ENCODE data around the gene GNAI1.

GNAI1 gene

DNA sequence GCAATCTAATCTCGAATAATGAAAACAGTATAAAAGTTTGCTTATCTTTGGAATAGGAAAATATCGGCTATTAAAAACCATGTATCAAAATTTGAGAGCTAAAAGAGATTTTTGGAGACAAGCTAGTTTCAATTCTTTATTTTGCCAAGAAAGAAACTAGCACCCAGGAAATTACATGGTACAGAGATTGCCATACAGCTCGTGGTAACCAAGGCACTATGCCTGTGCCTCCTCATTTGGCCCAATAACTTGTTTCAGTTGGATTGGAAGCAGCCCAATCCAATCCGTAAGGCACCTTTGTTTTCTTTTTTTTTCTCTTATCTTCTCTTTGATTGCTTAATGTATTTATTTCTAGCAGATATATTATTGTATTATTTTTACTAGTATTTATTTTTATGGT is 55.0 kb downstream of the GNAI1 start:
- no peak overlapping the region for H3K4me3 ChIP-seq (ENCODE audit: low read length)
- TF ChIP-seq ZNF274 (IDR thresholded peaks at IDR 0.05; ENCODE audit: low read depth, low read length) = no peak

DNA sequence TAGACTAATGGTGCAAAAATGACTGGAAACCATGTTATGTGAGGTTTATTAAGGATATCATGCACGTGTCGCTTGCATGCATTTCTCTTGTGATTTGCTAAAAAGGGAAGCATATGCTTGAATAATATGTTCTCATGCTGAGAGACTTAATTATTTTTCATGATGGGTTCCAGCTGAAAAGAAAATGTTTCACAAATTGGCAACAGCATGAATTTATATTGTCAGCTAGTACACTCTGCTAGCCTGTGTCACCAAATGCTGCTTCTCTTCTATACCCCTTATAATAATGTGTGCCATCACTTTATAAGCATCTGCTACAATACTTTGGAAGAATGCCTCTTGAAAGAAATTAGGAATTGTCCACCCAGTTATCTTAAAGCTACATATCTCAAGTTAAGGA is 63.0 kb downstream of the GNAI1 start:
- H3K4me3 ChIP-seq (ENCODE audit: low read length) = no peak overlapping the region
- no peak for TF ChIP-seq ZNF274 (IDR thresholded peaks at IDR 0.05; ENCODE audit: low read depth, low read length)

DNA sequence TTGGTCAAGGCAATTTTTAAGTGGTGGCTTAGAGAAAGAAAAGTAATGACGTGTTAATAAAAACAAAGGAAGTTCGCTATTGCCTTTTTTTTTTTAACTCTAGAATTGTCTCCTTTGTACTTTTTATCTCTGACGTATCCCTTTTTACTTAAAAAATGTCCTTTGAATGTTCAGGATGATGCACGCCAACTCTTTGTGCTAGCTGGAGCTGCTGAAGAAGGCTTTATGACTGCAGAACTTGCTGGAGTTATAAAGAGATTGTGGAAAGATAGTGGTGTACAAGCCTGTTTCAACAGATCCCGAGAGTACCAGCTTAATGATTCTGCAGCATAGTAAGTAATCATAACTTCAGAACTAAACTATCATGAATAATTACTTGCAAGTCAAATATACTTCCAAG is 64.4 kb downstream of the GNAI1 start:
- no peak overlapping the region for H3K4me3 ChIP-seq (ENCODE audit: low read length)
- no peak for TF ChIP-seq ZNF274 (IDR thresholded peaks at IDR 0.05; ENCODE audit: low read depth, low read length)

DNA sequence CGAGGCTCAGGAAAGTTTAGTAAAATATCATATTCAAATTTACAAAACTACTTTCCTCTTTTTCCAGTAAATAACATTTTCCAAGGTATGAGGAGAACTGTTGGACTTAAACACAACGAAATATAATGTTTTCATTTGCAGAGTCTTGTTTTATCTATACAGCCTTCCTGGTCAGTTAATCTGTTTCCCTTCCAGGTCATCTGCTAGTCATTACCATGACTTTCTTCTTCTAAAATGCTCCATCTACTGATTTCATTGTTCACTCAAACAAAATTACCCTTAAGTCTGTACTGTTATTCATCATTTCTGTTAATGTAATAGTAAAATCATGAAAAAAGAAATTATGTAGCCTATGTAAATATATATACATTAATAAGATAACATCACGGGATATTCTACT is 69.8 kb downstream of the GNAI1 start:
- no peak for TF ChIP-seq ZNF274 (IDR thresholded peaks at IDR 0.05; ENCODE audit: low read depth, low read length)
- H3K4me3 ChIP-seq (ENCODE audit: low read length) = no peak overlapping the region

DNA sequence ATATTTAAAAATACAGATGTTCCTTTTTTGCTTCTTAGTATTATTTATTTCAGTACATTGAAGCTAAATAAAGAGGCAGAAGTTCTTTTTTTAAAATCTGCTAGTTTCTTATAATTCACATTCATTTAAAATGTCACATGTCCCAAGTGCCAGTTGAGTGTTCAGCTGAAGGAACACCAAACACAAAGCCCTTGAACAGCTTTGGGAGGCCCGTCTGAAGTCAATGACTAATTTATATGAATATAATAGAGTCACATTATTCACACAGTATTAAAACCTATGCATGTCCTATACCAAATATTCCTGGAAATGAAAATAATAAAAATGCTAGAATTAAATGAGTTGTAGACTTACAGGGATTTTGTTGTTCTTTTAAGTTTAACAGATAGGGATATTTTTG is 70.3 kb downstream of the GNAI1 start:
- no peak overlapping the region for H3K4me3 ChIP-seq (ENCODE audit: low read length)

DNA sequence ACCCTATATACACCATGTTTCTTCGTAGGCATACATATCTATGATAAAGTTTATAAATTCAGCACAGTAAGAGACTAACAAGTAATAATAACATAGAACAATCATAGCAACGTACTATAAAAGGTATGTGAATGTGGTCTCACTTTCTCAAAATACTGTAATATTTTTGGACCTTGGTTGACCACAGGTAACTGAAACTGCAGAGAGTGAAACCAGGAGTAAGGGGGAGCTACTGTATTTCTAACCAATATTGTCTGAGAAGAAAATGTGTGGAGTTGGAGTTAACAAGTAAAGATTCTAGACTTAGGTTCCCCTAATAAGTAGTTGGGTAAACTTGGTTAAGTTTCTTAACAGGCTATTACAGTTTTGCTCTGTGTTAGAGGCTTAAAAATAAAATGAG is 72.1 kb downstream of the GNAI1 start:
- H3K4me3 ChIP-seq (ENCODE audit: low read length) = no peak overlapping the region
- no peak for TF ChIP-seq ZNF274 (IDR thresholded peaks at IDR 0.05; ENCODE audit: low read depth, low read length)

More for the DNA sequence above, 70.3 kb downstream of the GNAI1 start:
- TF ChIP-seq ZNF274 (IDR thresholded peaks at IDR 0.05; ENCODE audit: low read depth, low read length) = no peak

DNA sequence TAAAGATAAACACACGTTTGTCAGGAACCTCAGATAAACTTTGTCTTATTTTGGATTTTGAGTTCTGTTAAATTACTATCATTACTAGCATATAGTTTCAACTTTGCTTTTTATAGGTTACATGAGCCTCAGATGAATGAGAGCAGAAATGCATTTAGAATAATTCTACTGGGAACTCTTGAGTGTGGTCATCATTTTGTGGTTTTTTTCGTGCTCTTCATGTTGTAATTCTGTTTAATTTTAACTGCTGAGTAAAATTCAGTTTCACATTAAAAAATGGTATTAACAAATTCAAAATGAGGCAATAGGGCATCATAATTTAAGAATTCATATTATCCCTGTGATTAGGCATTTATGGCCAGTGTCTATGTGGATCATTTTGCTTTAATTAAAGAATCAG is 72.9 kb downstream of the GNAI1 start:
- H3K4me3 ChIP-seq (ENCODE audit: low read length) = no peak overlapping the region
- TF ChIP-seq ZNF274 (IDR thresholded peaks at IDR 0.05; ENCODE audit: low read depth, low read length) = no peak

DNA sequence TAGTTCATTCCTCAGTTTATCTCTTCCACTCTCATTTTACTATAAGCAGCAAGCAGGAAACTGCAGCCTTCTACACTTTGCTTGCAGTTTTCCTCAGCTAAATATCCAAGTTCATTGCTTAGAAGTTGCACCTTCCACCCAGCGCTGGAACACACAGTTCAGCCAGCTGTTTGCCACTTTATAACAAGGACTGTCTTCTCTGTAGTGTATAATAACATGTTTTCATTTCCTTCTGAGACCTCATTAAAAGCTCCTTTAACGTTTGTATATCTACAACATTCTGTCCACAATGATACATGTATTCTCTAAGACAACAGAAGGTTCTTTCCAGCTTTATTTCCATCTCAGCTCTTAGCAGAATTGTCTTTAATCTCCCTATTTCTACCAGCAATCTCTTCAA is 74.1 kb downstream of the GNAI1 start:
- no peak for TF ChIP-seq ZNF274 (IDR thresholded peaks at IDR 0.05; ENCODE audit: low read depth, low read length)
- H3K4me3 ChIP-seq (ENCODE audit: low read length) = no peak overlapping the region

DNA sequence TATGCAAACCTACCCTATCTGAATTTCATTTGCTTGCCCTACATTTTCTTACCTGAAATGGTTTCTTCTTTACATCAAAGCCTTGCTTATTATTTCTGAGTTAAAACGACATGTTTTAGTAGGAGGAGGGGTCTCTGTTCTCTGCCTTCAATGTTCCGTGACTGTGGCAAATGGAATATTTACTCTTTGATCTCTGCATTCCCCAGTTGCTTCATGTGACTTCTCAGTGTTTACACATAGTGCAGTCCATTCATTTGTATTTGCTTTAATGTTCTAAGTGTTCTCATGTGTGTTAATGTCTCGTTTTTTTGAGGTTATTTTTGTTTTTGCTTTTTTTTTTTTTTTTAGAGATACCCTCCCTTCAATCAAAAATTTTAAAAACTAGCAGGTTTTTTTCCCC is 75.8 kb downstream of the GNAI1 start:
- no peak for TF ChIP-seq ZNF274 (IDR thresholded peaks at IDR 0.05; ENCODE audit: low read depth, low read length)
- no peak overlapping the region for H3K4me3 ChIP-seq (ENCODE audit: low read length)

DNA sequence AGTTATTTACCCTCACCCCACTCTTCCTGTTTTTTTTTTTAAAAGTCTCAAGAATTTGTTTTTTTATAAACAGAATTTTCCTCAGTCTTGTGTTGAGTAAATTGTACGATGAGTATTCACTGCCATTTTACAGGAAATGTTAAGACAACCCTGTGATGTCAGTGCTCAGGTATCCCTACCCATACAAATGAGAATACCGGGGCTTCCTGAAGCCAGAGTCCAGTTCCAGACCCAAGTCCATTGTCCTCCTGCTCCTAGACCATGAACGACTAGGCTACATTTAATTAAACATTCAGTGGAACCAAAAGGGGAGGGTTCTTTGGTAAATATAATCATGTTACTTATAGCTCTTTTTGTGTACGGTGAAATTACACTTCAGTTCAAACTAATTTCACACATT is 79.2 kb downstream of the GNAI1 start:
- no peak for TF ChIP-seq ZNF274 (IDR thresholded peaks at IDR 0.05; ENCODE audit: low read depth, low read length)
- no peak overlapping the region for H3K4me3 ChIP-seq (ENCODE audit: low read length)

DNA sequence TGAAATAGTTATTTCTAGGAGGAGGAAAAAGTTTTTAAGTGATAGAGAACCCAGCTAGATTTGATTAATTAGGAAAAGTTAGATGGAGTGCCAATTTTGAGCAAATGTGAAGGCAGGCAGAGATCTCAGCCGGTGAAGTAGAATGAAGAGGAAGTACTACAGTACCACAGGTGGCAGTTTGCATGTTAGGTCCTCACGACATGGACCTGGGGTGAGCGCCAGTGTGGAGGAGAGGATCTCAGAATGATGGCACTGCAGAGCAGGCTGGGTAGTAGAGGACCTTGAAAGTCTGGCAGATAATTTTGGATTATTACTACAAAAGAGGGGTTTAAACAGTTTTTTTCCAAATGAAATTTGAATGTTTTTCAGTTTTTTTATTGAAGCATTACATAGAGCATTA is 81.1 kb downstream of the GNAI1 start:
- no peak for TF ChIP-seq ZNF274 (IDR thresholded peaks at IDR 0.05; ENCODE audit: low read depth, low read length)
- H3K4me3 ChIP-seq (ENCODE audit: low read length) = no peak overlapping the region

DNA sequence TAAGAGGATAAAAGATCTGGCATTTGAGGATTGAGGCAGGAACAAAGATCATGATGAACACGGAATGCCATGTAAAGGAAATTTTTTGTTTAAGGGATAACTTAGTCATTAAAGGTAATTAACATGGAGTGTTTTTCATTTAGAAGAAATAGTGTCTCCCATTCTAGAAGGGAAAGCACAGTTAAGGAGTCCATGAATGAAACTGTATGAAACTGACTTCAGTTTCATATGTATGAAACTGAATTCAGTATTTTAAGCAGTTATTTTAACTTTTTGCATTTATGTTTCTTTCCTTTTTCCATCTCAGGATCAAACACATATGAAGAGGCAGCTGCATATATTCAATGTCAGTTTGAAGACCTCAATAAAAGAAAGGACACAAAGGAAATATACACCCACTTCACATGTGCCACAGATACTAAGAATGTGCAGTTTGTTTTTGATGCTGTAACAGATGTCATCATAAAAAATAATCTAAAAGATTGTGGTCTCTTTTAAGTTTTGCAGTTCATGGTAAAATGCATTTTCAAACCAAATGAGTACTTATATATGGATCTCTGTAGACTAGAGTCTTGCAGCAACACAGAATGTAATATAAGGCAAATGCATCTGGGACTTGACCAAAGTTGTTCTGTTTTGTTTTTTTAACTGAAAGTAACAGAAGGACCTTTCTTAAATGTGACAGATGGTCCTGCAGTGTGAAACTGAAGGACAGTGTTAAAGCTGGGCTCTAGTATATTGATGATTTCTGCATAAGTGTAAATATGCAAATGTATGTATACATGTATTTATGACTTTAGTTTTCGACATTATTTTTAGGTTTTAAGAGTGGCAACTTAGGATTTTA is 82.6 kb downstream of the GNAI1 start:
- H3K4me3 ChIP-seq (ENCODE audit: low read length) = no peak overlapping the region
- TF ChIP-seq ZNF274 (IDR thresholded peaks at IDR 0.05; ENCODE audit: low read depth, low read length) = no peak

DNA sequence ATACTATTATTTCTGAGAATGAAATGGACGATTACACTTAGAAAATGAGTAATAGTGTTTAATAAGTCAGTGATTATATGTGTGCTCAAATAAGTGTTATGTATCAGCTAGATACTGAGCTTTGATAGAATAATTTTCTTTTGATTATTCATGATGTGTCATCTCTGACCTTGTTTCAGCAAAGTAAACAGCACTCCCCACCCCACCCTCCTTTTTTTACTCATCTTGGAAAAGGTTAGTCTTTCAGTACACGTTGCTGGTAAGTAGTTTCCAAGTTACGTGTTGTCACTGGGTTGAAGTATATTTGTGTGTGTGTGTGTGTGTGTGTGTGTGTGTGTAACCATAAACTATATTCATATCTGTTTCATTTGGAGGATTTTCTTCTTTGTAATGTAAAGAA is 84.1 kb downstream of the GNAI1 start:
- H3K4me3 ChIP-seq (ENCODE audit: low read length) = no peak overlapping the region
- TF ChIP-seq ZNF274 (IDR thresholded peaks at IDR 0.05; ENCODE audit: low read depth, low read length) = no peak

DNA sequence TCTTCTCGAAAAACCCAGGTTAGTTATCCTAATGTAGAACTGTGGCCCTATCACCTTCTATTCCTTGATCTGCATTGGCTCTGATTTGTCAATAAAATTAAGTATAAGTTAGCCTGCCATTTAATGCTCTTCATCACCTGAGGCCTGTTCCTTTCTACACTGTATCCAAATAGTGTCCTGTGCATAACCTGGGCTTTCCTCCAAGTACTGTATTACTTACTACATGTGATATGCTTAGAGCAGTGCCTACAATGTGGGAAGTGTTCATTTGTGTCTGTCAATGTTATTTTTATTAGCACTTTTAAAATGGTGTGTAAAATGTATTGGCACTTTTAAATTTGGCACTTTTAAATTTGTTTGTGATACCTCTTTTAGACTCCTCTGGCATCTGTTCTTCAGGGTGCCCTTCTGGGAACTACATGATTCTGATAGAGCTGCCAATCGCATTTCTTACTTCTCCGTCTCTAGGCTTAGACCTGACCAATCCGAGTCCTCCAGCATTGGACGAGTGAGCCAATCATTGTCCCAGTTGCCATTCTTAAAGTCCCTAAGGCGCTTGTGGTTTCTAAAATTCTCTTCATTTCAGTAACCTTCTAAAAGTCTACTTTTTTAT is 85.5 kb downstream of the GNAI1 start:
- no peak overlapping the region for H3K4me3 ChIP-seq (ENCODE audit: low read length)
- TF ChIP-seq ZNF274 (IDR thresholded peaks at IDR 0.05; ENCODE audit: low read depth, low read length) = no peak

DNA sequence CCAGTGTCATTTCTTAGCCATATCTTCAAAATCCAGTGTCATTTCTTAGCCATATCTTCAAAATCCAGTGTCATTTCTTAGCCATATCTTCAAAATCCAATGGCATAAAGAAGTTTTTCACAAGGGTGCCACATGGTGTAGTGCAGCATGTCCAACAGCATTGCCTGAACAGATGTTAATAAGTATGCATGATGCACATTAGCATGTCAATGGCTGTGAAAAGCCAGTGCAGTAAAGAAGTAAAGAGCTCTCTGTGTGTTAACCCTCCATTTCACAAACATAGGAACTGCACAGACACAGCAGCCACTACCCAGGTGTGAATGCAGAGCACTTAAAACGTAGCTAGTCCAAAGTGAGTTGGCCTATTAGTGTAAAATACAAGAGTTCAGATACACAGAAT is 89.8 kb downstream of the GNAI1 start:
- H3K4me3 ChIP-seq (ENCODE audit: low read length) = no peak overlapping the region
- TF ChIP-seq ZNF274 (IDR thresholded peaks at IDR 0.05; ENCODE audit: low read depth, low read length) = no peak

Data from GM08714 (cell line).